ENCODE measurements around the gene AACS. TPM values are rescaled to one million over a fixed set of nuclear protein-coding genes. Genes with fewer than 3 reads are reported as not detected.

AACS gene
- total and polyA plus RNA-seq, 8 donors, result 15.0 to 56.5 (median 25.1) TPM

DNA sequence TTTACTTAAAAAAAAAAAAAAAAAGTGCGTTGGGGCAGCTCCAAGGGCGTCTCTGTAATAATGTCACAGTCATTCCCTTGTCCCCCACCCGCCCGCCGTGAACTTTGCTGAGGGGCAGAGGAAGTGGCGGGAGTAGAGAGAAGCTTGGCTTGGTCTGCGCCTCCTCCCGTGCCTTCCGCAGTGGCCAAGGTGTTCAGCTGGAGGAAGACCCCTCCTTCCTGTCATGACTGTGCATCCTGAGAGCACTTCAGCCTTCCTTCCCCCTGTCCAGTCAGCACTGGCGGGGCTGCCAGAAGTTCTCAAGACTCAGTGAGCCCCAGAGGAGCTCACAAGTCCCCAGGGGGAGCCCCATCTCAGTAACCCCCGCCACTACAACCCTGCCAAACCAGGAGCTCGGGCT lies 32.2 kb downstream of the AACS start:
- intact Hi-C loops (cut with DNase I; ENCODE audit: low total_unique reads), result no loop called here
- Histone ChIP-seq H3K4me3 (no peak overlapping the region), H3K9me3 (no peaks in the 10 kb centered on the region), H3K36me3 (peaks cover 0 to 38% (median 24%) of the 10 kb centered on the region in 4 donors), H3K4me1 (peaks cover 17 to 51% (median 33%) of the 10 kb centered on the region in 4 donors), H3K27me3 (no peaks in the 10 kb centered on the region), H3K27ac (no peak overlapping the region)
- peak in 1 of 2 donors; percentile 24 for DNase-seq
- no peak for TF ChIP-seq POLR2A (IDR thresholded peaks at IDR 0.05)
- TF ChIP-seq EP300 (IDR thresholded peaks at IDR 0.05), result no peak
- TF ChIP-seq CTCF (IDR thresholded peaks at IDR 0.05), result no peak
- TF ChIP-seq POLR2AphosphoS5 (IDR thresholded peaks at IDR 0.05), result no peak
- 72 to 86% (median 79%) methylated on average over 10 to 12 of the region's 12 CpGs for WGBS, 5 donors

- DNase-seq, result no peak
- no peak overlapping the region for H3K27ac ChIP-seq
- H3K4me1 ChIP-seq, result peaks cover 13 to 38% (median 19%) of the 10 kb centered on the region in 4 donors
- no peaks in the 10 kb centered on the region for H3K27me3 ChIP-seq
- peaks cover 8 to 38% (median 32%) of the 10 kb centered on the region in 4 donors for H3K36me3 ChIP-seq
- WGBS, 5 donors, result 43 to 58% (median 56%) methylated on average over 15 of the region's 15 CpGs
- no peaks in the 10 kb centered on the region for H3K9me3 ChIP-seq
- H3K4me3 ChIP-seq, result no peak overlapping the region
- intact Hi-C loops (cut with DNase I; ENCODE audit: low total_unique reads), result no loop called here
- no peak for TF ChIP-seq POLR2A (IDR thresholded peaks at IDR 0.05)
- no peak for TF ChIP-seq POLR2AphosphoS5 (IDR thresholded peaks at IDR 0.05)
These were observed 33.6 kb downstream of the AACS start for GRCh38 chr12:125098676-125099408.

DNA sequence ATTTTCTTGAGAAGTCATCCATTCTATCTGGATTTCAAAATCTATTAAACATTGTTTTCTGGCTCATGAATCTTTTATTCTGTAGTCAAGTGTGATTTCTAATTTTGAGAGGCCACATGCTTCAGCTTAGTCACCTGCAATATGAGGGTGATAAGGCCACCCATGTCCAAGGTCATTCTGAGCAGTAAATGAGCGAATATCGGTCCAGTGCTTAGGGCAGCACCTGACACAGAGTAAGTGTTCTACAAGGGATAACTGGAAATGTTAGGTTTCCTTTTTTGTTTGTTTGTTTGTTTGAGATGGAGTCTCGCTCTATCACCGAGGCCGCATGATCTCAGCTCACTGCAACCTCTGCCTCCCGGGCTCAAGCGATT lies 34.2 kb downstream of the AACS start:
- no peaks in the 10 kb centered on the region for H3K9me3 ChIP-seq
- H3K36me3 ChIP-seq, result peaks cover 8 to 38% (median 34%) of the 10 kb centered on the region in 4 donors
- no peak overlapping the region for H3K27ac ChIP-seq
- intact Hi-C loops (cut with DNase I; ENCODE audit: low total_unique reads), result no loop called here
- peaks cover 13 to 33% (median 16%) of the 10 kb centered on the region in 4 donors for H3K4me1 ChIP-seq
- 88 to 94% (median 92%) methylated on average over 7 of the region's 7 CpGs for WGBS, 5 donors
- no peak overlapping the region for H3K4me3 ChIP-seq
- TF ChIP-seq CTCF (IDR thresholded peaks at IDR 0.05) (no peak), POLR2A (IDR thresholded peaks at IDR 0.05) (no peak), EP300 (IDR thresholded peaks at IDR 0.05) (no peak), POLR2AphosphoS5 (IDR thresholded peaks at IDR 0.05) (no peak)
- DNase-seq, result no peak
- H3K27me3 ChIP-seq, result no peaks in the 10 kb centered on the region

- no peak overlapping the region for H3K4me3 ChIP-seq
- intact Hi-C loops (cut with DNase I; ENCODE audit: low total_unique reads), result no loop called here
- H3K9me3 ChIP-seq, result no peaks in the 10 kb centered on the region
- peaks cover 8 to 39% (median 37%) of the 10 kb centered on the region in 4 donors for H3K36me3 ChIP-seq
- TF ChIP-seq CTCF (IDR thresholded peaks at IDR 0.05) (no peak), POLR2AphosphoS5 (IDR thresholded peaks at IDR 0.05) (peak in 1 of 3 donors; percentile 20)
- 62 to 70% (median 64%) methylated on average over 9 of the region's 9 CpGs for WGBS, 5 donors
- no peak overlapping the region for H3K27ac ChIP-seq
- peak in 1 of 2 donors; percentile 55 for DNase-seq
- no peaks in the 10 kb centered on the region for H3K27me3 ChIP-seq
- H3K4me1 ChIP-seq, result peaks cover 12 to 30% (median 15%) of the 10 kb centered on the region in 4 donors
These were observed 35.6 kb downstream of the AACS start for GRCh38 chr12:125100551-125101434.
